ENCODE data around the gene RAB11FIP2.

DNA sequence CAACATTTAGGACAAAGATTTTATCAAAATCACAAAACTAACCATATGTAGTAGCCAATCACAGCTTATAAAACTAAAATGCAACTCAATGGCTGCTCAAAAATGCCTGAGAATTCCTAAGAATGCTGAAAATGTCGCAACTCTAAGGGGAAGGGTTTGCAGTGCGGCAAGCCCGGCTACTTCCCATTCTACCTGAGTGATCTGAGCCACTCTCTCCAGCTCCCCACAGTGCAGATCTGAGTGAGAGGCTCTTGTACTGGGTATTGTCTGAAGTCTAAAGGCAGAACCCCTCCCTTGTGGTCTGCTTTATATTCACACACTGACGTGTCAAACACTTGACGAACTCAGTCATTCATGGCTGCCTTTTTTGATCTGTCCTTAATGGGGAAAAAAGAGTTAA lies 28.9 kb downstream of the RAB11FIP2 start:
- TF ChIP-seq GABPA (IDR thresholded peaks at IDR 0.05; ENCODE audit: low read depth) (no peak), JUND (IDR thresholded peaks at IDR 0.05) (no peak), TEAD4 (IDR thresholded peaks at IDR 0.05; ENCODE audit: borderline replicate concordance, insufficient read depth) (no peak), CTCF (IDR thresholded peaks at IDR 0.05) (no peak), RAD21 (IDR thresholded peaks at IDR 0.05; ENCODE audit: low read length) (no peak), REST (IDR thresholded peaks at IDR 0.05; ENCODE audit: low read depth, low read length) (no peak), EP300 (IDR thresholded peaks at IDR 0.05; ENCODE audit: borderline replicate concordance in 1 of 2, low read depth in 1 of 2, low read length in 1 of 2) (no peak), FOSL2 (IDR thresholded peaks at IDR 0.05; ENCODE audit: borderline replicate concordance, low read depth) (no peak), FOXM1 (IDR thresholded peaks at IDR 0.05; ENCODE audit: low read depth) (no peak), TAF1 (IDR thresholded peaks at IDR 0.05; ENCODE audit: borderline replicate concordance, low read depth, low read length) (no peak), RCOR1 (IDR thresholded peaks at IDR 0.05; ENCODE audit: low read length) (no peak), EZH2phosphoT487 (IDR thresholded peaks at IDR 0.05; ENCODE audit: borderline replicate concordance, low read depth) (no peak), YY1 (IDR thresholded peaks at IDR 0.05; ENCODE audit: low read depth) (no peak), SMC3 (IDR thresholded peaks at IDR 0.05; ENCODE audit: low read depth, low read length) (no peak)
